Limb (tissue), 2 donors: ENCODE results near the gene TARBP2.
A peak's percentile ranks its signal among the peaks of the same experiment; 100 is the strongest.

Experiments used
- DNase-seq, 2 donors: peaks; one replicate each; pipeline ENCODE4 v3.0.0-alpha.2; 2016; ENCODE audit errors: extremely low spot score in 2 of 2

Gene TARBP2

GRCh38 chr12:53500776-53501614, at the start of gene TARBP2:
TARBP2 (plus strand) TSS chr12:53501283; CDS start chr12:53501409, 126 bp downstream.
- DNase-seq, result peak; percentile 99

GRCh38 chr12:53451661-53452158, 49.4 kb upstream of the TARBP2 start, which contains the start of gene PCBP2:
PCBP2 (plus strand) TSS chr12:53452102; CDS start chr12:53454801, 2,699 bp downstream.
- DNase-seq, result peak; percentile 99 to 100

GRCh38 chr12:53452159-53453077, 48.7 kb upstream of the TARBP2 start:
- DNase-seq, result peak; percentile 62 to 93

- no peak for DNase-seq
Measured at GRCh38 chr12:53453953-53454640, 47.0 kb upstream of the TARBP2 start.

- no peak for DNase-seq
Measured at GRCh38 chr12:53454707-53455106, 46.4 kb upstream of the TARBP2 start.

- no peak for DNase-seq
Measured at GRCh38 chr12:53456654-53457366, 44.3 kb upstream of the TARBP2 start.

GRCh38 chr12:53459097-53459496, 42.0 kb upstream of the TARBP2 start:
- no peak for DNase-seq

- no peak for DNase-seq
Measured at GRCh38 chr12:53461059-53461458, 40.0 kb upstream of the TARBP2 start.

GRCh38 chr12:53461591-53461990, 39.5 kb upstream of the TARBP2 start:
- no peak for DNase-seq

GRCh38 chr12:53462935-53463334, 38.1 kb upstream of the TARBP2 start:
- no peak for DNase-seq

- no peak for DNase-seq
Measured at GRCh38 chr12:53463802-53464560, 37.1 kb upstream of the TARBP2 start.

GRCh38 chr12:53464685-53465418, 36.2 kb upstream of the TARBP2 start:
- no peak for DNase-seq

- DNase-seq, result no peak
Measured at GRCh38 chr12:53465679-53466078, 35.4 kb upstream of the TARBP2 start.

GRCh38 chr12:53466640-53467039, 34.4 kb upstream of the TARBP2 start:
- no peak for DNase-seq

- no peak for DNase-seq
Measured at GRCh38 chr12:53467082-53467481, 34.0 kb upstream of the TARBP2 start.

- no peak for DNase-seq
Measured at GRCh38 chr12:53467880-53468279, 33.2 kb upstream of the TARBP2 start.

GRCh38 chr12:53468282-53468681, 32.8 kb upstream of the TARBP2 start:
- no peak for DNase-seq

- DNase-seq, result no peak
Measured at GRCh38 chr12:53472056-53472582, 29.0 kb upstream of the TARBP2 start.

GRCh38 chr12:53474077-53474476, 27.0 kb upstream of the TARBP2 start:
- DNase-seq, result no peak
